ENCODE results near the gene ERC2. TPM values are rescaled to one million over a fixed set of nuclear protein-coding genes. Genes with fewer than 3 reads are reported as not detected.
A peak's percentile ranks its signal among the peaks of the same experiment; 100 is the strongest.

ERC2 gene
- total RNA-seq, 1 donor from 2014 or later, result 0.32 TPM

- no peak for DNase-seq (ENCODE audit: low read depth)
Observed at GRCh38 chr3:55512571-55513343, 955.5 kb downstream of the ERC2 start.

GRCh38 chr3:55511895-55512570, 956.2 kb downstream of the ERC2 start:
- peak; percentile 41 for DNase-seq (ENCODE audit: low read depth)

- DNase-seq (ENCODE audit: low read depth), result no peak
Observed at GRCh38 chr3:55508335-55508734, 959.9 kb downstream of the ERC2 start.

DNA sequence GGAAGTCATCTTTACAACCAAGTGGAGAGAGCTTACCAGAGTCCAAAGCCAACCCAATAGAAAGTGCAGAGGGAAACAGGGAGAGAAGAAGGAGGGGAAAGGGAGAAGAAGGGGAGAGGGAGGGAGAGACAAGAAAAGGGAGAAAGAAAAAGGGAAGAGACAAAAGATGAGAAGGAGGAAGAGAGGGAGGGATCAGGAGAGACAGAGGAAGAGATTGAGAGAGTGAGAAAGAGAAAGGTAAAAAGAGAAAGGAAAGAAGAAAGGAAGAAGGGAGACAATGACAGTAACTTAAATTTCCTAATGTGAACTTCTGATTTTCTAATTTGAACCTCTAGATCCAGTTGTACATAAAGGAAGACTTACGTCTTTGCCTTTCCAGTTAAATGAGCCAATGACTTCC, 960.5 kb downstream of the ERC2 start:
- no peak for DNase-seq (ENCODE audit: low read depth)

DNA sequence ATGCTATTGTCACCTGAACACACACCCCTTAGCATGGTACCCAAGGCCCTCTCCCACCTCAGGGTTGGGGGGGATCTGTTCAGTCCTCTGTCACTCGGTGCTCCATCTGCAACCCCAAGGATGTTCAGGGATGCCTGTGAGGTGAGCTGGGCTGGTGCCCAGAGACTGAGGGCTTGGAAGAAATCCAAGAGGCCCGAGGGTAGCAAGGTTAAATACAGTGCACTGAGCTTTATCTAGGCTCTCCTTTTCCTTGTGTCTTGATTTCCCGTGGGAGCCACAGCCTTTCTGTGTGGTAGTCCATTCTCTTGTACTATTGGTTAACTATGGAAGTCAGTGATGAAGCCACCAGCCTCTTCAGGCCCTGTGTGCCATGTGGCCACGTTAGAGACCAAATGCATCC, 962.5 kb downstream of the ERC2 start:
- DNase-seq (ENCODE audit: low read depth), result no peak

GRCh38 chr3:55505102-55505501, 963.2 kb downstream of the ERC2 start:
- peak; percentile 48 for DNase-seq (ENCODE audit: low read depth)

DNA sequence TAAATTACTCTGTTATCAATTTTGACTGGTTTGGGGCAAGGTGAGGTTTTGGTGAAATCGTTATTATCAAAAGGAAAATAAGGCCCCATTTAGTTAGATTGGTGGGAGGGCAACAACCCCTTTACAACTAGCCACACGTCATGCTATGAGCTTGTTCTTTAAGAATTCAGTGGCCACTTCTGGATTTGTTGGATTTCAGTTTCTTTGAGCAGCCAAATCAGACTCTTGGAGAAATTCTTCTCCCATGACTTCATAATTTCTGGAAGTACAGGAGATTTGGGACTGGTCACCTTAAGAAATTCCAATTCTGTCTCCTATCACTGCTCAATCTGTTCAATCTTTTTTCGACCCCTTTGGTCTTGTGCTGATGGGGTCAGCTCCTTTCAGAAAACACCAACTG, 966.4 kb downstream of the ERC2 start:
- no peak for DNase-seq (ENCODE audit: low read depth)

GRCh38 chr3:55500555-55501330, 967.5 kb downstream of the ERC2 start:
- DNase-seq (ENCODE audit: low read depth), result no peak

DNA sequence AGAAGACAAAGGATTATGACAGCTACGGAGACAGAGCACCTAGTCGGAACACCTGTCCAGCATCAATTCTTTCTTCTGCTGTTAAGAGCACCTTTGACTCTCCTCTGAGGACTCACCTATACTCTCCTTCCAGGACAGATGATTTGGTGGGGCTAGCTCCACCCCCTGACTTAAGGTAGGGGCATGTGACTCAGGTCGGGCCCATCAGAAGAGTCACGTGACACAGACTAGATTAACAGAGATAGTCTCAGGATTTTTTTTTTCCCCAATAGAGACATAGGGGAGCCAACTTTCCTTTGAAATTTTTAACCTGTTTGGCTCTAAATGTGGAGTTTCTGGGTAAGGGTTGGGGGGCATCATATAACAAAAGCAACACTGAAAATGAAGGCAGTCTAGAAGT, 969.7 kb downstream of the ERC2 start:
- DNase-seq (ENCODE audit: low read depth), result no peak

DNA sequence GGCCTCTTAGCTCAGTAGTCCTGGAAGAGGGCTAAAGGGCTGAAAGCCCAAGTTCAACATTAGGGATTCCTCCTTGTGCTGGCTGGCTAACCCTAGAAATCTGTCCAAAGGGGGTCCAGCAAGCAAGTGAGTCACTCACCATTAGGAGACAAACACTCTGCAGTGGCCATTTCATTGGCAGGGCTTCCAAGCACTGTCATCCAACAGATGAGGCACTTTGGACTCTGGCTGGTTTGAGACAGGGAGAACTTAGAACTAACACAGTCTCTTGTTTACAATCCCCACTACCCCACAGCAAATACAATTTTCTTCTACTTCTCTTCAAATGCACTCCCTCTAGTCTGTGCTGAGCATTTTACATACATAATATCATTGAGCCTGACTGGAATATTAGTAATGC, 971.0 kb downstream of the ERC2 start:
- no peak for DNase-seq (ENCODE audit: low read depth)

DNA sequence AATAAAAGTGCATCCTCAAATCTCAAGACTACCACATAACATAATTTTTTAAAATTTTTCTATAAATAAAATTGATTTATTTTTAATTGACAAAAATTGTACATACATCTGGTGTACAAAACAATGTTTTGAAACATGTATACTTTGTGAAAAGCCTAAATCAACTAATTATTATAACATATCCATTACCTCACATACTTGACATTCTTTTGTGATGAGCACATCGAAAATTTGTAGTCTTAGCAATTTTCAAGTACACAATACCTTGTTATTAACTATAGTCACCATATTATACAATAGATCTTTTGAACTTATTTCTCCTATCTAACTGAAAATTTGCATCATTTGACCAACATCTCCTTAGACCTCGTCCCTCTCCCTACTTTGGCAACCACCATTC, 973.3 kb downstream of the ERC2 start:
- no peak for DNase-seq (ENCODE audit: low read depth)

DNA sequence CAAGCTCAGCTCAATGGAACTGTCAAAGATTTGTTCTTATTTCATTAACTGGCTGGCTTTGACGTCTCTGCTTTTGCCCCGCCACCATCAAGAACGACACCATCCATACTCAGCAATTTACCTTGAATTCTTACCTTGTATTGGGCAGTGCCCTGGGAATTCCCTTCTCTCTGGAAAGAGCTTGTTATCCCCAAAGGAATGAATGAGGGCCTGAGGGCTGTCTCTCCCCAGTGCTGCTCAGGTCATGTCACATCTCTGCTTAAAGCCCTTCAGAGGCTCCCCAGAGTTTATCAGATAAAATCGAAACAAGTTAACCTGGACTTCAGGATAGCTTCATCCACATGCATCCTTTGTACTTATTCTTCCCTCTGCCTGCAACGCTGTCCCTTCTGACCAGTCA, 975.3 kb downstream of the ERC2 start:
- DNase-seq (ENCODE audit: low read depth), result no peak

- peak; percentile 44 for DNase-seq (ENCODE audit: low read depth)
Observed at GRCh38 chr3:55491296-55491816, 976.9 kb downstream of the ERC2 start.

DNA sequence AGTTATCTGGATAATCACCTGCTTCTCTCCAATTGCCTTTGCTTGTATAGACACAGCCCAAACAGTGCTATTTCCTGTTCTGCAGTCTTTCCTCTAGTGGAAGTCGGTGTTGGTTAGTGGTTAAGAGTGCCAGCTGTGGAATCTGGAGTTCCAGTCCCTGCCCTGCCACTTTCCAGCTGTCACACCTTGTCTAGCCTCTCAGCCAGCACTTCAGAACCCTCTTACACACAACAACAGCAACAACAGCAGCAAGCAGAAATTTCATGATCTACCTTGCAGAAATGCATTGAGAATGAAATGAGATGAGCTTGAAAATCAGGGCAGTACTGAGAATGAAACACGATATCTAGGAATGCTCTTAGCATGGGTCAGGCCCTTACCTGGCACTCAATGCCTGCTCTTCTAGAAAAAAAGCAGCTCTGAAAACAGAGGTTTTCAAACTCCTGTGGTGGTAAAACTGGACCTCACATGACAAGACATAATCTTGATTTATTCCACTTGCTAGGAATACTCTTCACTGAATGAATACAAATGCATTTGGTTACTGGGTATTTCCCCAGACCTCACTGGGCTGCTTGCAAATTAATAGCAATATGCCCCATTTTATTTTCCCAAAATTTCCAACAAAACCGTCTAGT, 977.9 kb downstream of the ERC2 start:
- DNase-seq (ENCODE audit: low read depth), result peak; percentile 77

GRCh38 chr3:55489798-55490132, 978.5 kb downstream of the ERC2 start:
- DNase-seq (ENCODE audit: low read depth), result no peak

DNA sequence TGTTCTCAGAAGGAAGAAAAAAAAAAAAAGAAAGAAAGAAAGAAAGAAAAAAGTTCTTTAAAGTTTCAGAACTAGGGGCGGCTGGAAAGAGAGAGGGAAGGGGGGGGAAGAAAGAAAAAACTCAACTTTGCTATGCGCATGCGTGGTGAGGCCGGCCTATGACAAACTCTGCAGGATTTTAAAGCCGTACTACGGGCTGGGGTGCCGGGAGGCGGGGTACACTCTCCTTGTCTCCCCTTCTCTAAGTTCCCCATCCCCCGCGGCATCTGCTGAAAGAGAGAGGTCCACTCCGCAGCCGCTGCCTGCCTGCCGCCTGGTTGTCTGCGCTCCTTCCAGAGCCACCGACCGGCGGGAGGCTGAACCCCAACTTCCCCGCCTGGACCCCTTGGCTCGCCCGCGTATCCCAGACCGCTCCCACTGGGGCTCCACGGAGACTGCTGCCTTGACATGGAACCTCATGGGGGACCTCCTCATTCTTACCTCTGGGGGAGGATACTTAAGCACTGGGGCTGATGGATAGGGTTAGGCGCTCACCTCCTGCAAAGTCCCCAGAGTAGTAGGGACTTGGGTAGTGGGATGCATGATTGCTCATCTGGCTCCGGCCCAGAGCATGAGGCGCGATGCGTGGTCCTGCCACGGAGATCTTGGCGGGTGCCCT, 979.7 kb downstream of the ERC2 start:
- DNase-seq (ENCODE audit: low read depth), result peak; percentile 90

- DNase-seq (ENCODE audit: low read depth), result peak; percentile 70
Observed at GRCh38 chr3:55487381-55488241, 980.7 kb downstream of the ERC2 start.

DNA sequence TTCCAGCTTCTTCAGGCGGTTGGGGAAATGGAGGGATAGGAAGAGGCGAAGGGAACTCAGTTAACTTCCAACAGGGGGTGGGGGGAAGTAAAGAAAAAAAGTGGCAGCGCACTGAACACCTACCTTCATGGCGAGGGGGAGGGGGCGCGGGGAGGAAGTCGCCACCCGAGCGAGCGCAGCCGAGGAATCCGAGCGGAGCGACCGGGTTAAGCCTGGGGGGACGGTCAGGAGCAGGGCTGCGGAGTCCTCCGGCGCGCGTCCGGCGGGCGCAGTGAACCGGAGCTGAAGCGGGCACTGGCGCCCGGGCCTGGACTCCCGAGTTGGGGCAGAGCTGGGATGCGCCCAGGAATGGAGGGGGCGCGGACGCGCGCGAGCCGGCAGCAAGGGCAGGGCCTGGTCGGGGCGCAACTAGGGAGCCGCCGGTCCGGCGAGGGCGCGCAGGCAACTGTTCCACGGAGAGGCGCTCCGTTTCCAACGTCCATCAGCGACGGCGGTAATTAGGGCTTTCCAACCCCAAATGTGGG, 981.3 kb downstream of the ERC2 start, which contains the start of gene WNT5A:
Gene WNT5A (minus strand): TSS at position 450 of the 524 bp plus-strand sequence. CDS start 321 bp downstream, at position 129.
- peak; percentile 68 for DNase-seq (ENCODE audit: low read depth)

GRCh38 chr3:55486101-55486856, 982.0 kb downstream of the ERC2 start:
- peak; percentile 88 for DNase-seq (ENCODE audit: low read depth)

All from myocyte (in vitro differentiated cells).